ENCODE measurements around the gene UTS2B.

DNA sequence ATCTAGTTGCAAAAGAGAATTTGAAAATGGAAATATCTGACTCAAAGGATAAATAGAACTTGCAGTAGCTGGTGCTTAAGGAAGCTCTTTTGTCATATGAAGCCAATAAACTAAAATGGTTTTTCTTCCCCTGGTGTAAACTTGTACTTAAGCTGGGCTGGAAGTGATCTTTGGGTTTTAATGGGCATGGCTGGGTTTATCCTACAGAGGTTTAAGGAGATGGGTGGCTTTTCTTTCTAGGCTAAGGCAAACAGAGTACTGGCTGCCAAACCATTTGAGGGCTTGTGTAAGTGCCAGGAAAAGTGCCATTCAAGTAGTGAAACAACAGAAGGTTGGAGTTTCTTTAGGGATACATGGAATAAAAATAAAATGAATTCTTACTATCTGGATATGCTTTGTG lies 12.1 kb upstream of the UTS2B start:
- TF ChIP-seq, protein P1, sequence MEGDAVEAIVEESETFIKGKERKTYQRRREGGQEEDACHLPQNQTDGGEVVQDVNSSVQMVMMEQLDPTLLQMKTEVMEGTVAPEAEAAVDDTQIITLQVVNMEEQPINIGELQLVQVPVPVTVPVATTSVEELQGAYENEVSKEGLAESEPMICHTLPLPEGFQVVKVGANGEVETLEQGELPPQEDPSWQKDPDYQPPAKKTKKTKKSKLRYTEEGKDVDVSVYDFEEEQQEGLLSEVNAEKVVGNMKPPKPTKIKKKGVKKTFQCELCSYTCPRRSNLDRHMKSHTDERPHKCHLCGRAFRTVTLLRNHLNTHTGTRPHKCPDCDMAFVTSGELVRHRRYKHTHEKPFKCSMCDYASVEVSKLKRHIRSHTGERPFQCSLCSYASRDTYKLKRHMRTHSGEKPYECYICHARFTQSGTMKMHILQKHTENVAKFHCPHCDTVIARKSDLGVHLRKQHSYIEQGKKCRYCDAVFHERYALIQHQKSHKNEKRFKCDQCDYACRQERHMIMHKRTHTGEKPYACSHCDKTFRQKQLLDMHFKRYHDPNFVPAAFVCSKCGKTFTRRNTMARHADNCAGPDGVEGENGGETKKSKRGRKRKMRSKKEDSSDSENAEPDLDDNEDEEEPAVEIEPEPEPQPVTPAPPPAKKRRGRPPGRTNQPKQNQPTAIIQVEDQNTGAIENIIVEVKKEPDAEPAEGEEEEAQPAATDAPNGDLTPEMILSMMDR (IDR thresholded peaks at IDR 0.05): no peak
- TF ChIP-seq POLR2A (IDR thresholded peaks at IDR 0.05): no peak
